Natural killer cell (primary cell): Measurements from ENCODE around the gene RBP3. TPM values are rescaled to one million over a fixed set of nuclear protein-coding genes. Genes with fewer than 3 reads are reported as not detected.

Experiments
- ATAC-seq, 3 donors: fragments of 150-1000 bp in 2 of 3; fragments of 200-7000 bp in 1 of 3; cut with Tn5 transposase; 1 replicate in 1 of 3; 2 replicates in 2 of 3; pipeline ENCODE4 v1.10.0; 2021; ENCODE audit warnings: mild to moderate bottlenecking in 2 of 3, moderate library complexity in 2 of 3
- DNase-seq, 2 donors: peaks; one replicate each; pipeline versions ENCODE4 v3.0.0 to v3.0.0-alpha.2; 2013 to 2021; ENCODE audit warnings: mixed read lengths in 1 of 2
- H3K27ac ChIP-seq: one replicate; pipeline ENCODE4 v1.5.1; 2013; ENCODE audit warnings: mild to moderate bottlenecking, low read length
- H3K27me3 ChIP-seq: one replicate; pipeline ENCODE4 v1.6.1; 2013; ENCODE audit warnings: low read length; ENCODE audit not compliant: control insufficient read depth, insufficient read depth
- H3K36me3 ChIP-seq: one replicate; pipeline ENCODE4 v1.6.1; 2013; ENCODE audit warnings: low read length; ENCODE audit not compliant: control insufficient read depth, insufficient read depth
- H3K4me1 ChIP-seq: one replicate; pipeline ENCODE4 v1.6.1; 2013; ENCODE audit warnings: low read length; ENCODE audit not compliant: control insufficient read depth, insufficient read depth
- H3K4me3 ChIP-seq: one replicate; pipeline ENCODE4 v1.5.1; 2013; ENCODE audit warnings: low read length
- H3K9me3 ChIP-seq: one replicate; pipeline ENCODE4 v1.6.1; 2013; ENCODE audit warnings: low read length; ENCODE audit not compliant: control insufficient read depth, insufficient read depth
- H3K27ac Mint-ChIP-seq, 2 donors: one replicate each; pipeline ENCODE4 v1.8.0; 2022; ENCODE audit warnings: mild to moderate bottlenecking in 2 of 2, mixed read lengths in 2 of 2, moderate library complexity in 1 of 2
- H3K27me3 Mint-ChIP-seq, 2 donors: one replicate each; pipeline ENCODE4 v1.8.0; 2022; ENCODE audit warnings: low read depth in 2 of 2, mixed read lengths in 2 of 2
- H3K36me3 Mint-ChIP-seq: one replicate; pipeline ENCODE4 v1.8.0; 2022; ENCODE audit warnings: mixed read lengths
- H3K4me1 Mint-ChIP-seq, 2 donors: one replicate each; pipeline ENCODE4 v1.8.0; 2022; ENCODE audit warnings: mixed read lengths in 2 of 2
- H3K4me3 Mint-ChIP-seq: one replicate; pipeline ENCODE4 v1.8.0; 2022; ENCODE audit warnings: mild to moderate bottlenecking, moderate library complexity, mixed read lengths
- H3K9me3 Mint-ChIP-seq, 2 donors: one replicate each; pipeline ENCODE4 v1.8.0; 2022; ENCODE audit warnings: mixed read lengths in 2 of 2
- CTCF ChIP-seq: fragments of 200-600 bp; IDR thresholded peaks from one replicate; pipeline ENCODE4 v1.8.0; 2022; ENCODE audit warnings: antibody characterized with exemption
- WGBS: methylation state at CpG from one replicate; pipeline ENCODE4 v1.1.7; 2013; ENCODE audit warnings: missing lambda C conversion rate; ENCODE audit not compliant: insufficient coverage; 5-methylcytosine and 5-hydroxymethylcytosine counted together
- intact Hi-C: fragments of 100-400 bp; cut with micrococcal nuclease; formaldehyde crosslinking; loops from one replicate; pipeline ENCODE4 v1.14.2; 2022
- total RNA-seq, 4 donors: library from RNA; stranded (reverse); fragments of 120-200 nt in 1 of 4; gene quantifications; one replicate each; pipeline versions ENCODE4 v1.2.3 to v1.2.4, GENCODE V29; 2013 to 2022

RBP3 gene
- total RNA-seq, 3 donors from 2014 or later (not counting 1 experiment from before 2014, with no cell fraction given) = not detected

GRCh38 chr10:47400251-47400650, 52.1 kb downstream of the RBP3 start:
- intact Hi-C loops = no loop called here
- Mint-ChIP-seq H3K27ac (no peak overlapping the region), H3K36me3 (no peaks in the 10 kb centered on the region), H3K4me3 (no peak overlapping the region), H3K27me3 (peaks cover 19 to 26% of the 10 kb centered on the region in 2 donors), H3K9me3 (no peaks in the 10 kb centered on the region), H3K4me1 (no peaks in the 10 kb centered on the region)
- Histone ChIP-seq H3K9me3 (no peaks in the 10 kb centered on the region), H3K4me1 (no peaks in the 10 kb centered on the region), H3K4me3 (no peak overlapping the region), H3K27me3 (no peaks in the 10 kb centered on the region), H3K36me3 (no peaks in the 10 kb centered on the region), H3K27ac (no peak overlapping the region)
- no peak for TF ChIP-seq CTCF
- WGBS = 94% methylated on average over 2 of the region's 2 CpGs
- ATAC-seq (no peak), DNase-seq (no peak)

- Histone ChIP-seq H3K27ac (no peak overlapping the region), H3K9me3 (no peaks in the 10 kb centered on the region), H3K4me3 (no peak overlapping the region), H3K4me1 (no peaks in the 10 kb centered on the region), H3K27me3 (no peaks in the 10 kb centered on the region), H3K36me3 (no peaks in the 10 kb centered on the region)
- Mint-ChIP-seq H3K4me1 (no peaks in the 10 kb centered on the region), H3K4me3 (no peak overlapping the region), H3K36me3 (no peaks in the 10 kb centered on the region), H3K27ac (no peak overlapping the region), H3K27me3 (peaks cover 14 to 22% of the 10 kb centered on the region in 2 donors), H3K9me3 (no peaks in the 10 kb centered on the region)
- ATAC-seq (no peak), DNase-seq (no peak)
- TF ChIP-seq CTCF = no peak
- WGBS = 94% methylated on average over 3 of the region's 3 CpGs
- intact Hi-C loops = no loop called here
These were observed 52.6 kb downstream of the RBP3 start for GRCh38 chr10:47400786-47401185.

DNA sequence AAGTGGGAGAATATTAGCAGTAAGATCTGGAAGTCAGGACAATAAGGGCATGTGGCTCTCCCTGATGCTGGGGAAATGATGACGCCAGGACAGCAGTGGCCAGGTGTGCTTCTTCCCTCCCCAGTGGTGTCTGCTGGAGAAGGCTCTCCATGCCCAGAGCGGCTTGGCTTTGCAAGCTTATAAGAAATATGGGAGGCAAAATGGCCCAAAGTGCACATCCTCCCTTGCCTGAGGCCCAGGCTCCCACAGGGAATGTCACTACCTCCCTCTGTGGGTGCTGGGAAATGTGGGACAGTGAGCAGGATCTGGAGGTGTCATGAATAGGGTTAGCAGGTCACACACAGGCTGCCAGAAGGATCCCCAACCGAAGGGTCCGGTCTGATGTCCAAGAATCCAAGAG, 53.0 kb downstream of the RBP3 start:
- Mint-ChIP-seq H3K4me1 (no peaks in the 10 kb centered on the region), H3K36me3 (no peaks in the 10 kb centered on the region), H3K4me3 (no peak overlapping the region), H3K27me3 (peaks cover 14 to 17% of the 10 kb centered on the region in 2 donors), H3K9me3 (no peaks in the 10 kb centered on the region), H3K27ac (no peak overlapping the region)
- H3K4me3 ChIP-seq = no peak overlapping the region
- H3K27me3 ChIP-seq = no peaks in the 10 kb centered on the region
- no peak for TF ChIP-seq CTCF
- ATAC-seq (no peak), DNase-seq (no peak)
- no peak overlapping the region for H3K27ac ChIP-seq
- WGBS = 88% methylated on average over 4 of the region's 4 CpGs
- H3K9me3 ChIP-seq = no peaks in the 10 kb centered on the region
- no peaks in the 10 kb centered on the region for H3K4me1 ChIP-seq
- intact Hi-C loops = no loop called here
- no peaks in the 10 kb centered on the region for H3K36me3 ChIP-seq

DNA sequence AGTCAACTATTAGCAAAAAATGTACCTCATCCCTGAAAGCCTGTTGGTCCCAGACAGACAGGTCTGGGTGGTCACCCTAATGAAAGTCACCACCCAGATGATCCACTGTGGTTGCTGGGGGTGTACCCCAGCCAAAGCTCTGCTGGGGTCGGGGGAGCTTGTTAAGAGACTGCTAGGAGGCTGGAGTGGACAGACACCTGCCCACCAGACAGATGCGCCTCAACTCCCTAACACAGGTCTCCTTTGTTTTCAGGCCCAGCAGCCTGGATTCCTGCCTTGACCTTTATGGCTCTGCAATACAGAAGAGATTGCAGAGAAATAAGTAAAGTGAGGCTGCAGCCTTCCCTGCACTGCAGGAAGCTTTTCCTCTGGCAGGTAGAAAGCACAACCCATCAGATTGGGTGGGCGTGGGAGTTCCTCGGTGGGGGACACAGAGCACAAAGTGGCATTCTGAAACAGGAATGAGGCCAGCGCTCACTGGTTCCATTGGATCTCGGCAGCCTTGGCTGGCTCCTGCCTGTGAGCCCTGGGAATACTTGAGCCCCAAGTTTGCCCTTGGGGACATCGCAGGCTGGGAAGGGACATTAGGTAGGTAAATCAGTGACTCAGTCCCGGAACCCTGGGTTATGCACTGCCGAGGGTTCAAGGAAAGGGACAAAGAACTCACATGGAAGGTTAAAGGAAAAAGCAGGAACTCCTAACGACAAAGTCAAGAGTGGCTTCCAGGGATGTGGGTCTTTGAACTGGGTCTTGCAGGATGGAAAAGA, 53.9 kb downstream of the RBP3 start:
- Mint-ChIP-seq H3K27me3 (peaks cover 9 to 10% of the 10 kb centered on the region in 2 donors), H3K9me3 (no peaks in the 10 kb centered on the region)

More for the DNA sequence above, 53.9 kb downstream of the RBP3 start:
- ATAC-seq (no peak), DNase-seq (no peak)
- no peaks in the 10 kb centered on the region for H3K27me3 ChIP-seq
- H3K27ac ChIP-seq = no peak overlapping the region
- WGBS = 91% methylated on average over 9 of the region's 10 CpGs
- intact Hi-C loops = no loop called here
- H3K27ac Mint-ChIP-seq = no peak overlapping the region
- no peak overlapping the region for H3K4me3 ChIP-seq
- no peak overlapping the region for H3K4me3 Mint-ChIP-seq
- no peaks in the 10 kb centered on the region for H3K36me3 Mint-ChIP-seq
- H3K36me3 ChIP-seq = no peaks in the 10 kb centered on the region
- no peaks in the 10 kb centered on the region for H3K4me1 Mint-ChIP-seq
- H3K4me1 ChIP-seq = no peaks in the 10 kb centered on the region
- no peak for TF ChIP-seq CTCF
- H3K9me3 ChIP-seq = no peaks in the 10 kb centered on the region
